Liver (tissue), 9 donors: Measurements from ENCODE around the gene ADGRA3. TPM values are rescaled to one million over a fixed set of nuclear protein-coding genes. Genes with fewer than 3 reads are reported as not detected.

Experiments used
- DNase-seq: peaks from one replicate; pipeline ENCODE4 v3.0.0-alpha.2; 2017; ENCODE audit warnings: low spot score
- H3K27ac ChIP-seq, 2 donors: one replicate each; pipeline ENCODE4 v1.7.0; 2013; ENCODE audit warnings: inconsistent platforms in 2 of 2, low read length in 2 of 2, control low read depth in 1 of 2, low read depth in 1 of 2, mild to moderate bottlenecking in 1 of 2
- H3K27me3 ChIP-seq, 4 donors: one replicate each; pipeline versions ENCODE4 v1.6.1 to v1.7.0; 2013; ENCODE audit warnings: low read length in 3 of 4, inconsistent platforms in 1 of 4, mild to moderate bottlenecking in 1 of 4, moderate library complexity in 1 of 4; ENCODE audit not compliant: control insufficient read depth in 4 of 4, insufficient read depth in 4 of 4
- H3K36me3 ChIP-seq, 4 donors: one replicate each; pipeline versions ENCODE4 v1.6.1 to v1.7.0; 2013; ENCODE audit warnings: low read length in 3 of 4, mild to moderate bottlenecking in 3 of 4, low read depth in 1 of 4, moderate library complexity in 1 of 4; ENCODE audit not compliant: control insufficient read depth in 4 of 4, insufficient read depth in 3 of 4
- H3K4me1 ChIP-seq, 4 donors: one replicate each; pipeline versions ENCODE4 v1.6.1 to v1.7.0; 2013; ENCODE audit warnings: low read length in 3 of 4, mild to moderate bottlenecking in 3 of 4, moderate library complexity in 1 of 4; ENCODE audit not compliant: control insufficient read depth in 4 of 4, insufficient read depth in 4 of 4
- H3K4me3 ChIP-seq, 3 donors: one replicate each; pipeline versions ENCODE4 v1.6.1 to v1.7.0; 2013; ENCODE audit warnings: low read length in 3 of 3, control low read depth in 1 of 3, low read depth in 1 of 3, mild to moderate bottlenecking in 1 of 3
- H3K9ac ChIP-seq, 2 donors: one replicate each; pipeline ENCODE4 v1.7.0; 2013; ENCODE audit warnings: low read length in 2 of 2, mild to moderate bottlenecking in 2 of 2, moderate library complexity in 2 of 2, control low read depth in 1 of 2, low read depth in 1 of 2
- H3K9me3 ChIP-seq, 4 donors: one replicate each; pipeline versions ENCODE4 v1.6.1 to v1.7.0; 2013; ENCODE audit warnings: low read length in 3 of 4; ENCODE audit not compliant: control insufficient read depth in 4 of 4
- ATF3 ChIP-seq: IDR thresholded peaks from 2 replicates; pipeline ENCODE4 v1.6.1; 2016; ENCODE audit warnings: antibody characterized with exemption
- CTCF ChIP-seq: fragments of 150-350 bp; IDR thresholded peaks from 2 replicates; pipeline ENCODE4 v1.5.1; 2017; ENCODE audit warnings: improper control_type of control experiment, low read depth, low read length; ENCODE audit not compliant: missing input control
- EGR1 ChIP-seq, 2 donors: IDR thresholded peaks; 2 replicates each; pipeline ENCODE4 v1.6.1; 2016 to 2018; ENCODE audit warnings: antibody characterized with exemption in 2 of 2, low read depth in 2 of 2
- FOXA1 ChIP-seq: IDR thresholded peaks from 2 replicates; pipeline ENCODE4 v1.6.1; 2016; ENCODE audit warnings: antibody characterized with exemption
- FOXA2 ChIP-seq: IDR thresholded peaks from 2 replicates; pipeline ENCODE4 v1.6.1; 2016; ENCODE audit warnings: antibody characterized with exemption
- GABPA ChIP-seq, 2 donors: IDR thresholded peaks in 1 of 2; conservative IDR thresholded peaks in 1 of 2; 2 replicates each; pipeline ENCODE4 v1.6.1; 2016; ENCODE audit warnings: antibody characterized with exemption in 2 of 2, mild to moderate bottlenecking in 1 of 2, moderate library complexity in 1 of 2
- HNF4A ChIP-seq, 2 donors: conservative IDR thresholded peaks; 2 replicates each; pipeline ENCODE4 v1.6.1; 2016; ENCODE audit warnings: antibody characterized with exemption in 2 of 2, mild to moderate bottlenecking in 2 of 2
- HNF4G ChIP-seq: IDR thresholded peaks from 2 replicates; pipeline ENCODE4 v1.6.1; 2016; ENCODE audit warnings: antibody characterized with exemption
- JUND ChIP-seq, 2 donors: IDR thresholded peaks; 2 replicates each; pipeline ENCODE4 v1.6.1; 2016; ENCODE audit warnings: antibody characterized with exemption in 2 of 2
- MAX ChIP-seq: IDR thresholded peaks from 2 replicates; pipeline ENCODE4 v1.6.1; 2016; ENCODE audit warnings: antibody characterized with exemption
- NR2F2 ChIP-seq: IDR thresholded peaks from 2 replicates; pipeline ENCODE4 v1.6.1; 2016; ENCODE audit warnings: antibody characterized with exemption
- REST ChIP-seq: IDR thresholded peaks from 2 replicates; pipeline ENCODE4 v1.6.1; 2016; ENCODE audit warnings: antibody characterized with exemption, mild to moderate bottlenecking
- RXRA ChIP-seq, 2 donors: IDR thresholded peaks; 2 replicates each; pipeline ENCODE4 v1.6.1; 2017 to 2018; ENCODE audit warnings: antibody characterized with exemption in 2 of 2, mild to moderate bottlenecking in 1 of 2
- SP1 ChIP-seq: IDR thresholded peaks from 2 replicates; pipeline ENCODE4 v1.6.1; 2018; ENCODE audit warnings: antibody characterized with exemption, mild to moderate bottlenecking
- TAF1 ChIP-seq: conservative IDR thresholded peaks from 2 replicates; pipeline ENCODE4 v1.6.1; 2016; ENCODE audit warnings: antibody characterized with exemption, mild to moderate bottlenecking
- YY1 ChIP-seq: IDR thresholded peaks from 2 replicates; pipeline ENCODE4 v1.6.1; 2016; ENCODE audit warnings: antibody characterized with exemption, mild to moderate bottlenecking
- ZBTB33 ChIP-seq: IDR thresholded peaks from 2 replicates; pipeline ENCODE4 v1.6.1; 2016; ENCODE audit warnings: antibody characterized with exemption
- WGBS: extraction: QIAGEN DNeasy Blood & Tissue Kit; methylation state at CpG from one replicate; pipeline ENCODE4 v1.1.7; 2013; 5-methylcytosine and 5-hydroxymethylcytosine counted together
- polyA plus RNA-seq, 2 donors: library from polyadenylated mRNA; stranded (reverse) in 1 of 2; unstranded in 1 of 2; fragments of 200-250 nt in 1 of 2; fragments of >200 nt in 1 of 2; fragmentation: Nextera tagmentation in 1 of 2; extraction: Ambion mirVana in 1 of 2; gene quantifications; one replicate each; pipeline versions ENCODE4 v1.2.1 to v1.2.3, GENCODE V29; 2013 to 2015
- total RNA-seq, 2 donors: library from RNA; depleted of rRNA; stranded (reverse); fragments of >200 nt; gene quantifications; one replicate each; pipeline ENCODE4 v1.2.3, GENCODE V29; 2014
- donor health status: healthy.
- donor health status: healthy.
- donor health status: healthy.
- donor health status: healthy.
- donor health status: healthy.

The ADGRA3 gene
- total and polyA plus RNA-seq, 4 donors, result 15.2 to 239 (median 32.6) TPM

- TF ChIP-seq REST (no peak), SP1 (no peak), JUND (IDR thresholded peaks at IDR 0.05) (no peak), TAF1 (no peak)
Measured at GRCh38 chr4:22454955-22455354, 60.9 kb downstream of the ADGRA3 start (continued).

GRCh38 chr4:22454216-22454838 is 61.5 kb downstream of the ADGRA3 start:
- H3K27ac ChIP-seq, result no peak overlapping the region
- H3K9me3 ChIP-seq, result no peaks in the 10 kb centered on the region
- H3K4me1 ChIP-seq, result peaks cover 0 to 3% (median 0%) of the 10 kb centered on the region in 4 donors
- TF ChIP-seq CTCF (no peak), ATF3 (no peak), TAF1 (no peak), EGR1 (IDR thresholded peaks at IDR 0.05; ENCODE audit: low read depth in 2 of 2) (no peak), HNF4A (conservative IDR thresholded peaks at IDR 0.05) (no peak), JUND (IDR thresholded peaks at IDR 0.05) (no peak), MAX (no peak), SP1 (no peak)
- no peak for DNase-seq
- H3K9ac ChIP-seq, result no peak overlapping the region
- peaks cover 0 to 3% (median 1%) of the 10 kb centered on the region in 4 donors for H3K36me3 ChIP-seq
- no peaks in the 10 kb centered on the region for H3K27me3 ChIP-seq
- no peak overlapping the region for H3K4me3 ChIP-seq
- 83% methylated on average over 3 of the region's 3 CpGs for WGBS

GRCh38 chr4:22444813-22445212 is 71.1 kb downstream of the ADGRA3 start:
- H3K36me3 ChIP-seq, result peaks cover 0 to 7% (median 2%) of the 10 kb centered on the region in 4 donors
- no peak overlapping the region for H3K9ac ChIP-seq
- H3K9me3 ChIP-seq, result no peaks in the 10 kb centered on the region
- H3K4me3 ChIP-seq, result no peak overlapping the region
- no peak overlapping the region for H3K27ac ChIP-seq
- 92% methylated on average over 6 of the region's 6 CpGs for WGBS
- H3K4me1 ChIP-seq, result peaks cover 0 to 13% (median 10%) of the 10 kb centered on the region in 4 donors
- no peak for DNase-seq
- no peaks in the 10 kb centered on the region for H3K27me3 ChIP-seq
- TF ChIP-seq RXRA (IDR thresholded peaks at IDR 0.05), result no peak
- TF ChIP-seq TAF1, result no peak
- TF ChIP-seq FOXA2, result no peak
- TF ChIP-seq FOXA1, result no peak
- TF ChIP-seq JUND (IDR thresholded peaks at IDR 0.05), result no peak
- TF ChIP-seq SP1, result no peak
- no peak for TF ChIP-seq HNF4G
- TF ChIP-seq REST, result no peak
- TF ChIP-seq YY1, result no peak
- TF ChIP-seq GABPA (IDR thresholded peaks at IDR 0.05 in 1 of 2, conservative IDR thresholded peaks at IDR 0.05 in 1 of 2), result no peak
- TF ChIP-seq HNF4A (conservative IDR thresholded peaks at IDR 0.05), result no peak
- TF ChIP-seq NR2F2, result no peak
- no peak for TF ChIP-seq MAX
- no peak for TF ChIP-seq ZBTB33
- no peak for TF ChIP-seq ATF3
